DND-41 (cell line): Measurements from ENCODE around the gene COX20.

ENCODE experiments used
- ATAC-seq: fragments of 200-7000 bp; cut with Tn5 transposase; 3 replicates; pipeline ENCODE4 v1.9.1; 2021; ENCODE audit warnings: low read depth; ENCODE audit not compliant: insufficient read depth
- DNase-seq: peaks from one replicate; pipeline ENCODE4 v3.0.0-alpha.2; 2020
- H2AFZ ChIP-seq: 2 replicates; pipeline ENCODE4 v1.6.0; 2012; ENCODE audit warnings: low read depth, low read length
- H3K27ac ChIP-seq: 2 replicates; pipeline ENCODE4 v1.5.1; 2012; ENCODE audit warnings: low read length, inconsistent platforms
- H3K27me3 ChIP-seq: fragments of 200-600 bp; sonication (generic); 2 replicates; pipeline ENCODE4 v1.6.0; 2012; ENCODE audit warnings: low read length, mild to moderate bottlenecking, inconsistent platforms; ENCODE audit not compliant: insufficient read depth, poor library complexity
- H3K36me3 ChIP-seq: 2 replicates; pipeline ENCODE4 v1.5.1; 2012; ENCODE audit warnings: low read length, inconsistent platforms; ENCODE audit not compliant: insufficient read depth
- H3K4me1 ChIP-seq: 2 replicates; pipeline ENCODE4 v1.5.1; 2012; ENCODE audit warnings: mild to moderate bottlenecking, low read length; ENCODE audit not compliant: insufficient read depth
- H3K4me2 ChIP-seq: 2 replicates; pipeline ENCODE4 v1.6.0; 2012; ENCODE audit warnings: mild to moderate bottlenecking, moderate library complexity, low read length, inconsistent platforms; ENCODE audit not compliant: insufficient read depth
- H3K4me3 ChIP-seq, 2 experiments: fragments of 200-600 bp in 1 of 2; shearing (Covaris generic) in 1 of 2; 2 replicates each; pipeline ENCODE4 v1.5.1; 2012 to 2016; ENCODE audit warnings: inconsistent platforms in 2 of 2, low read length in 2 of 2, mild to moderate bottlenecking in 2 of 2, low read depth in 1 of 2, moderate library complexity in 1 of 2
- H3K79me2 ChIP-seq: 2 replicates; pipeline ENCODE4 v1.6.0; 2012; ENCODE audit warnings: low read length, inconsistent platforms; ENCODE audit not compliant: insufficient read depth
- H3K9ac ChIP-seq: 2 replicates; pipeline ENCODE4 v1.6.0; 2012; ENCODE audit warnings: low read depth, mild to moderate bottlenecking, inconsistent platforms, low read length, moderate library complexity
- H3K9me3 ChIP-seq: 2 replicates; pipeline ENCODE4 v1.5.1; 2012; ENCODE audit warnings: low read length, moderate library complexity, mild to moderate bottlenecking, inconsistent platforms; ENCODE audit not compliant: insufficient read depth, severe bottlenecking
- H4K20me1 ChIP-seq: 2 replicates; pipeline ENCODE4 v1.6.0; 2012; ENCODE audit warnings: low read length; ENCODE audit not compliant: insufficient read depth
- EZH2 ChIP-seq: IDR thresholded peaks from 3 replicates; pipeline ENCODE4 v1.6.1; 2012; ENCODE audit warnings: borderline replicate concordance, low read depth, mild to moderate bottlenecking, moderate library complexity, low read length, inconsistent platforms; ENCODE audit not compliant: severe bottlenecking
- TF ChIP-seq, protein P1 (sequence below): IDR thresholded peaks from 2 replicates; pipeline ENCODE4 v1.5.1; 2012; ENCODE audit warnings: borderline replicate concordance, low read length, moderate library complexity, mild to moderate bottlenecking; ENCODE audit not compliant: poor library complexity, severe bottlenecking; ENCODE audit errors: extremely low read depth

Gene COX20

DNA sequence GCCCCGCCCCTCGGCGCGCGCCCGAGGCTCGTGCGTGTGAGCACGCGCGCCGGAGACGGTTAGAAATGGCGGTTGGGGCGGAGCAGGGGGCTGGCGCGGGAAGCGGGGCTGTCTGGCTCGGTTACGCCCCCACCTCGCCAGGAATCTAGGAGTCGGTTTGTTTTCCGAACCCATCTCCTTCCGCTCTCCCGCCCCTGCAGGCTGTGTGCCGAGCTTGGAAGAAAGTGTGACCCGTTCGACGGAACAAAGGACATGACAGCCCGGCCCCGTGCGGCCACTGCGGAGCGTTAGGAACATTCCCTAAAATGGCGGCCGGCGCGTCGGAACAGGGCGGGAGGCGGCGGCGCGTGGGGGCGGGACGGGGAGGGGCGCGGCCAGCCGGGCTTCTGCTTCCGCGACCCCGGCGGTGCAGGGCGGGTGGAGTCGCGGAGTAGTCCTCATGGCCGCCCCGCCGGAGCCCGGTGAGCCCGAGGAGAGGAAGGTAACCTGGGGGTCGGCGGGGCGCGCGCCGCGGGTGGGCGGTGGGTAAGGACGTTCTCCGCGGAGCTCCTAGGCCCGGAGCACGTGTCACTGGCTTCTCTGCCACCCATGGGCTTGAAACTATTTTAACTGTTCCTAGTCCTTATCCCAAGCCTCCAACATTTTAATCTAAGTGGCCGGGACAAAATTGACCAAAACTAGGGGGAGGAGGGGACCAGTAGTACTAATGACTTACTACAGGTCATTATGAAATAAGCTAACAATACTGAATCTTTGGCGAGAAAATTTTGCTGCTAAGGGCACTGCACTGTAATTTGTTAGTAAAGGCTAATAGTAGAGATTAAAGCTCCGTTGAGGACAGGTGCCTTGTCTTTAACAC, at the start of gene COX20:
Gene COX20 (plus strand): TSS at position 383 of the 859 bp plus-strand sequence. CDS start 57 bp downstream, at position 440.
- peak; percentile 68 for ATAC-seq

GRCh38 chr1:244788493-244789275, 46.8 kb upstream of the COX20 start:
- Histone ChIP-seq H3K4me3 (no peak overlapping the region), H3K36me3 (no peaks in the 10 kb centered on the region), H3K79me2 (no peaks in the 10 kb centered on the region), H3K4me1 (no peaks in the 10 kb centered on the region), H3K27ac (no peak overlapping the region), H3K4me2 (no peak overlapping the region), H3K9ac (no peak overlapping the region), H2AFZ (no peak overlapping the region), H4K20me1 (no peaks in the 10 kb centered on the region), H3K27me3 (no peaks in the 10 kb centered on the region), H3K9me3 (no peaks in the 10 kb centered on the region)
- no peak for TF ChIP-seq EZH2
- TF ChIP-seq, protein P1, sequence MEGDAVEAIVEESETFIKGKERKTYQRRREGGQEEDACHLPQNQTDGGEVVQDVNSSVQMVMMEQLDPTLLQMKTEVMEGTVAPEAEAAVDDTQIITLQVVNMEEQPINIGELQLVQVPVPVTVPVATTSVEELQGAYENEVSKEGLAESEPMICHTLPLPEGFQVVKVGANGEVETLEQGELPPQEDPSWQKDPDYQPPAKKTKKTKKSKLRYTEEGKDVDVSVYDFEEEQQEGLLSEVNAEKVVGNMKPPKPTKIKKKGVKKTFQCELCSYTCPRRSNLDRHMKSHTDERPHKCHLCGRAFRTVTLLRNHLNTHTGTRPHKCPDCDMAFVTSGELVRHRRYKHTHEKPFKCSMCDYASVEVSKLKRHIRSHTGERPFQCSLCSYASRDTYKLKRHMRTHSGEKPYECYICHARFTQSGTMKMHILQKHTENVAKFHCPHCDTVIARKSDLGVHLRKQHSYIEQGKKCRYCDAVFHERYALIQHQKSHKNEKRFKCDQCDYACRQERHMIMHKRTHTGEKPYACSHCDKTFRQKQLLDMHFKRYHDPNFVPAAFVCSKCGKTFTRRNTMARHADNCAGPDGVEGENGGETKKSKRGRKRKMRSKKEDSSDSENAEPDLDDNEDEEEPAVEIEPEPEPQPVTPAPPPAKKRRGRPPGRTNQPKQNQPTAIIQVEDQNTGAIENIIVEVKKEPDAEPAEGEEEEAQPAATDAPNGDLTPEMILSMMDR = no peak
- ATAC-seq (no peak), DNase-seq (no peak)

More for the DNA sequence above, at the start of gene COX20:
- no peaks in the 10 kb centered on the region for H3K27me3 ChIP-seq
- peaks cover 15% of the 10 kb centered on the region for H3K36me3 ChIP-seq
- H3K4me3 ChIP-seq = peak within 1 kb of the TSS; percentile 50 to 64
- H3K9me3 ChIP-seq = no peaks in the 10 kb centered on the region
- peaks cover 50% of the 10 kb centered on the region for H3K79me2 ChIP-seq
- peaks cover 56% of the 10 kb centered on the region for H3K4me1 ChIP-seq
- peak within 1 kb of the TSS; percentile 86 for H2AFZ ChIP-seq
- H4K20me1 ChIP-seq = peaks cover 11% of the 10 kb centered on the region; the same call in 1 of the 2 replicates
- no peak for TF ChIP-seq EZH2
- TF ChIP-seq, protein P1 = peak; percentile 2
- H3K27ac ChIP-seq = peak within 1 kb of the TSS; percentile 100
- peak within 1 kb of the TSS; percentile 74 for H3K9ac ChIP-seq
- DNase-seq = peak; percentile 92
- peak within 1 kb of the TSS; percentile 75 for H3K4me2 ChIP-seq

- Histone ChIP-seq H3K9ac (no peak overlapping the region), H3K4me3 (no peak overlapping the region), H3K27ac (no peak overlapping the region), H3K9me3 (no peaks in the 10 kb centered on the region), H3K36me3 (no peaks in the 10 kb centered on the region), H3K4me2 (no peak overlapping the region), H3K27me3 (no peaks in the 10 kb centered on the region), H3K4me1 (no peaks in the 10 kb centered on the region), H2AFZ (no peak overlapping the region), H3K79me2 (no peaks in the 10 kb centered on the region), H4K20me1 (no peaks in the 10 kb centered on the region)
- TF ChIP-seq EZH2 = no peak
- TF ChIP-seq, protein P1 = no peak
- ATAC-seq (no peak), DNase-seq (no peak)
Measured at GRCh38 chr1:244789276-244789580, 46.2 kb upstream of the COX20 start.
